Small intestine (tissue), 7 donors: ENCODE measurements around the gene SERPINA6. TPM values are rescaled to one million over a fixed set of nuclear protein-coding genes. Genes with fewer than 3 reads are reported as not detected.
A peak's percentile ranks its signal among the peaks of the same experiment; 100 is the strongest.
"Not testable (repeated sequence)": the region's sequence is repeated elsewhere in the genome, so short reads cannot be mapped to it uniquely, and the experiment has no call there.

ENCODE experiments used
- DNase-seq, 2 donors: peaks; one replicate each; pipeline versions ENCODE4 v3.0.0 to v3.0.0-alpha.2; 2013
- FAIRE-seq: peaks from 2 replicates; lab custom pipeline; 2012; peaks lifted over from hg19 to GRCh38; lab: Jason Lieb, UNC
- H3K27ac ChIP-seq, 3 donors: one replicate each; pipeline ENCODE4 v1.5.1; 2013; ENCODE audit warnings: low read length in 2 of 3, mild to moderate bottlenecking in 2 of 3, control low read depth in 1 of 3, inconsistent platforms in 1 of 3, low read depth in 1 of 3, moderate library complexity in 1 of 3
- H3K27me3 ChIP-seq, 3 donors: one replicate each; pipeline ENCODE4 v1.6.1; 2013; ENCODE audit warnings: low read length in 3 of 3, inconsistent platforms in 1 of 3; ENCODE audit not compliant: control insufficient read depth in 3 of 3, insufficient read depth in 3 of 3
- H3K36me3 ChIP-seq, 3 donors: one replicate each; pipeline ENCODE4 v1.6.1; 2013; ENCODE audit warnings: low read length in 3 of 3, inconsistent platforms in 1 of 3, low read depth in 1 of 3, mild to moderate bottlenecking in 1 of 3, moderate library complexity in 1 of 3; ENCODE audit not compliant: control insufficient read depth in 3 of 3, insufficient read depth in 2 of 3
- H3K4me1 ChIP-seq, 3 donors: one replicate each; pipeline ENCODE4 v1.6.1; 2013; ENCODE audit warnings: low read length in 2 of 3, inconsistent platforms in 1 of 3, low read depth in 1 of 3, mild to moderate bottlenecking in 1 of 3, moderate library complexity in 1 of 3; ENCODE audit not compliant: control insufficient read depth in 3 of 3, insufficient read depth in 2 of 3
- H3K4me3 ChIP-seq, 3 donors: one replicate each; pipeline ENCODE4 v1.5.1; 2013; ENCODE audit warnings: low read length in 3 of 3, control low read depth in 1 of 3, inconsistent platforms in 1 of 3, low read depth in 1 of 3, mild to moderate bottlenecking in 1 of 3, moderate library complexity in 1 of 3
- H3K9me3 ChIP-seq, 2 donors: one replicate each; pipeline ENCODE4 v1.6.1; 2013; ENCODE audit warnings: low read depth in 1 of 2, low read length in 1 of 2; ENCODE audit not compliant: control insufficient read depth in 2 of 2, insufficient read depth in 1 of 2
- WGBS, 3 donors: extraction: QIAGEN DNeasy Blood & Tissue Kit; methylation state at CpG; one replicate each; pipeline ENCODE4 v1.1.7; 2013; 5-methylcytosine and 5-hydroxymethylcytosine counted together
- polyA plus RNA-seq, 4 donors: library from polyadenylated mRNA; stranded (reverse) in 3 of 4; unstranded in 1 of 4; fragments of 200-250 nt in 3 of 4; fragments of 120-200 nt in 1 of 4; gene quantifications; one replicate each; pipeline versions ENCODE4 v1.2.1 to v1.2.3, GENCODE V29; 2013
- donor health status: healthy with polysubstance abuse.
- donor health status: control.
- donor health status: control.
- donor health status: Bipolar disorder and iron deficiency.
- donor health status: healthy.

The SERPINA6 gene
- polyA plus RNA-seq, 4 donors = 0.07 to 4.4 TPM; not detected in 2

DNA sequence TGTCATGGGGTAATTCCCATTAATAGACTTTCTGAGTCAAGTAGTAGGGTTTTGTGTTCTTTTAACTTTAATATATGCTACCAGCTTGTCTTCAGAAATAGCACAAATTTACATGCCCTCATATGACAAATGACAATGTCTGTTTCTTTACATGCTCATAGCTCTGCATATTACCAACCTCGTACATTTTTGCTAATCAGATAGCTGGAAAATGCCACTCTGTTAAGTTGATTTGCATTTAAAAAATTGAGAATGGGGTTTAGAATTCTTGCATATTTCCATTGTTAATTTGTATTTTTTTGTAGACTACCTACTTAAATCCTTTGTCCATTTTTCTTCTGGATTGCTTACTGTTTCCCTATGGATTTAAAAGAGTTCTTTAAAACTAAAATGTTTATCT, 34.0 kb upstream of the SERPINA6 start:
- Histone ChIP-seq H3K4me1 (peaks cover 0 to 16% (median 3%) of the 10 kb centered on the region in 3 donors), H3K27me3 (peaks cover 0 to 6% (median 0%) of the 10 kb centered on the region in 3 donors), H3K36me3 (no peaks in the 10 kb centered on the region), H3K9me3 (peaks cover 0 to 8% of the 10 kb centered on the region in 2 donors), H3K4me3 (no peak overlapping the region), H3K27ac (no peak overlapping the region)
- no peak for FAIRE-seq
- 47 to 59% (median 58%) methylated on average over 1 of the region's 1 CpG for WGBS, 3 donors
- DNase-seq = no peak

DNA sequence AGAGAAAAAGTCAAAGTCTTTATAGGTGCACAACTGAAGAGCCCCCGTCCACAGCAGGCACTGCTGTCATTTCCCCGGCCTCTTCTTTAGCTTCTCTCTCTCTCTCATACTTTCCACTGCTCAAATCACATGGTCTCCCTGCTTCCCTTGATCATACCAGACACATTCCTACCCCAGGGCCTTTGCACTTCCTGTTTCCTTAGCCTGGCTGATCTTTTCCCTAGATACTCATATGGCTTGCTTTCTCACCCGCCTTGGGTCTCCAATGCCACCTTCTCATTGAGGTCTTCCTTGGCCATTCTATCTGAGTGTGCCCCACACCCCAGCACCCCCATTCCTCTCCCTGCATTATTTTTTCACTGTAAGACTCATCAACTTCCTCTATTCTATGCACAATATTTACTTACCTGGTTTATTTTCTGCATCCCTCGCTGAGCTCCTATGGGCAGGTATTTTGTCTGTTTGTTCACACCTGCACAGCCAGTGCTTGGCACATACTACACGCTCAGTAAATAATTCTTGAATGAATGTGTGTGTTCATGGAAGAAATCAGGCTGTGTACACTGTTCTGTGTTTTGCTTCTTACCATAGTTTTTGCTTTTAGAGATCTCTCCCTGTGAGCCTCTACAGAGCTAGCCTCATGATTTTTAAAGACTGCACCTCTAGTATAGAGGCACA, 33.4 kb upstream of the SERPINA6 start:
- Histone ChIP-seq H3K27me3 (peaks cover 0 to 6% (median 0%) of the 10 kb centered on the region in 3 donors), H3K27ac (no peak overlapping the region), H3K4me3 (no peak overlapping the region), H3K4me1 (peaks cover 0 to 10% (median 3%) of the 10 kb centered on the region in 3 donors), H3K36me3 (no peaks in the 10 kb centered on the region), H3K9me3 (peaks cover 0 to 10% of the 10 kb centered on the region in 2 donors)
- DNase-seq (no peak), FAIRE-seq (no peak)
- WGBS, 3 donors = 78 to 88% (median 81%) methylated on average over 5 of the region's 5 CpGs

DNA sequence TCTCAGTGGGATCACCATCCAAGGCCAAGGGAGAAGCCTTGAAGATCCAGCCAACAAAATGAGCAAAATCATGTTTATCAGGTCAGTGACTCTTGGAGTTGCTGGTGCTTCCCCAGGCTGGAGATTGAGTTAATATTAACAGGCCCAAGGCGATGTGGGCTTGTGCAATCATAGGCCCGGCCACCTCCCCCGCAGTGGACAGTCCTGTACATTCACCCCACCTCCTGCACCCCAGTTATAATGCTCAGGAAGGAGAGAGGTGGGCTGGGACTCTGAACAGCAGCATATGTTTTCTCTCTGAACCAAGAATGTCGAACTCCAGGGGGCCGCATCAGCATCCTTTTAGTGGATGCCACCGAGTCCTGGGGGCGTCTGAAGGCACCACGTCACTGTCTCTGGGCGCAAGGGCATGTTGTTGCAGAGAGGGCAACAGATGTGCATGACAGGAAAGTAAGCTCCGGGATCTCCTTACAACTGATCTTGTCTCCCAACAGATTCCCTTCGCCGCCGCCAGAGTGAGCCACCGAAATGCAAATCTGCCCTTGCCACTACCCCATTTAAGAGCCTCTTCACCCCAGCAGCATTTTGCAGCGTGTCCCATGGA, 32.2 kb upstream of the SERPINA6 start:
- FAIRE-seq = no peak

DNA sequence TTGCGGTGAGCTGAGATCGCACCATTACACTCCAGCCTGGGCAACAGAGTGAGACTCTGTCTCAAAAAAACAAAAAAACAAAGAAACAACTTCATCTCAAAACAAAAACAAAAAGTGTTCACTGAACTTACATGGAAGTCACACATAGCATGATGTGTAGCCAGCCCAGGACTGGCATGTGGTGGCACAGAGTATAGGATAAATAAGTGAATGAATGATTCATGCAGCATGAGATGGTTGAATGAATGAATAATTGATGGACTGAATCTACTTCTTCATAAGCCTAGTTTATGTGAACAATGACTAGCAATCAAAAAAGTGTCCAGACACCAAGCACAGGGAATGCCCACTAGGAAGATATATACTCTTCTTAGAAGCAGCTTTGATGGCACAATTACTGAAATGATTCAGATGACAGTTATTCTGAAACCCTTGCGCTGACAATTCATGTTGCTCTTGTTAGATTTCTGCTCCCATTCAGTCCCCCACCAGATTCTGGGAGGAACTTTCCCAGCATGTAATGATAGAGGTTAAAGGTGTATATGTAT, 31.6 kb upstream of the SERPINA6 start:
- Histone ChIP-seq H3K4me1 (peaks cover 0 to 4% (median 0%) of the 10 kb centered on the region in 3 donors), H3K36me3 (no peaks in the 10 kb centered on the region), H3K9me3 (peaks cover 0 to 10% of the 10 kb centered on the region in 2 donors), H3K27ac (peak overlapping the region in 1 of 3 donors; percentile 53), H3K4me3 (no peak overlapping the region), H3K27me3 (peaks cover 0 to 6% (median 0%) of the 10 kb centered on the region in 3 donors)
- DNase-seq = no peak
- 92 to 94% (median 93%) methylated on average over 3 of the region's 3 CpGs for WGBS, 3 donors
- no peak for FAIRE-seq

More for the DNA sequence above, 32.2 kb upstream of the SERPINA6 start:
- no peaks in the 10 kb centered on the region for H3K36me3 ChIP-seq
- H3K4me1 ChIP-seq = peaks cover 0 to 4% (median 0%) of the 10 kb centered on the region in 3 donors
- peaks cover 0 to 6% (median 0%) of the 10 kb centered on the region in 3 donors for H3K27me3 ChIP-seq
- H3K27ac ChIP-seq = peak overlapping the region in 1 of 3 donors; percentile 53
- H3K9me3 ChIP-seq = peaks cover 0 to 10% of the 10 kb centered on the region in 2 donors
- WGBS, 3 donors = 18 to 24% (median 21%) methylated on average over 15 of the region's 15 CpGs
- peak; percentile 36 to 73 for DNase-seq
- H3K4me3 ChIP-seq = no peak overlapping the region

DNA sequence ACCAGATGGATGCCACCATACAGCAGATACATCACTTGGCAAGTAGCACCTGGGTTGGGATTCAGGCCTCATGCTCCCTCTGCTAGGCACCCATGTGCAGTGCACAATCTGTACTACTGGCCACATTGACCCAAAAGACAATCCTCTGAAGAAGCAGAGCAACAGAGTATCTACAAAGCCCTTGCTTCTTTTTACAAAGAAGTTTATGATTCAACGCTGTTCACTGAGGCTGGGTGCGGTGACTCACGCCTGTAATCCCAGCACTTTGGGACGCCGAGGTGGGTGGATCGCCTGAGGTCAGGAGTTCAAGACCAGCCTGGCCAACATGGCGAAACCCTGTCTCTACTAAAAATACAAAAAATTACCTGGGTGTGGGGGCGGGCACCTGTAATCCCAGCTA, 31.1 kb upstream of the SERPINA6 start:
- WGBS, 3 donors = 66 to 82% (median 78%) methylated on average over 8 of the region's 8 CpGs
- not testable (repeated sequence) for H3K4me1 ChIP-seq, FAIRE-seq, H3K27ac ChIP-seq, H3K27me3 ChIP-seq, H3K9me3 ChIP-seq, H3K36me3 ChIP-seq, H3K4me3 ChIP-seq, DNase-seq

DNA sequence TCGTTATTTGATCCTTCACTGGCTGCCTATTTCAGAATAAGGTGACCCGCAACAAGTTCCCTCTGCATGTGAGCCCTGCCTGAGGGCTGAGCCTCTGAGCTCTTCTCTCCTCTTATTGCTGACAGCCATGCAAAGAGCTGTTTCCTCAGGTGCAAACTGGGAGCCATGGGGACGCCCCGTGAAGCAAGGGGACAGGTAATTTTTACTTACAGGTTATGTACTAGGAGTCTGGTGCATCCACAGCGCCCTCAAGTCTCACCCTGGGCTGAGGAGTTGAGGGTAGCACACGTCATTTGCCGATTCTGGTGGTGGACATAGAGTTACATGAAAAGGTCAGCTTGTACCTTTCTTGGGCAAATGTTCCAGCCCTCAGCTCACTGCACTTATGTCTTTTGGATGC, 26.1 kb upstream of the SERPINA6 start:
- Histone ChIP-seq H3K27me3 (peaks cover 0 to 2% (median 0%) of the 10 kb centered on the region in 3 donors), H3K9me3 (peaks cover 0 to 13% of the 10 kb centered on the region in 2 donors), H3K27ac (no peak overlapping the region), H3K4me1 (no peaks in the 10 kb centered on the region), H3K4me3 (no peak overlapping the region), H3K36me3 (no peaks in the 10 kb centered on the region)
- WGBS, 3 donors = 80 to 86% (median 83%) methylated on average over 7 of the region's 7 CpGs
- DNase-seq (no peak), FAIRE-seq (no peak)

DNA sequence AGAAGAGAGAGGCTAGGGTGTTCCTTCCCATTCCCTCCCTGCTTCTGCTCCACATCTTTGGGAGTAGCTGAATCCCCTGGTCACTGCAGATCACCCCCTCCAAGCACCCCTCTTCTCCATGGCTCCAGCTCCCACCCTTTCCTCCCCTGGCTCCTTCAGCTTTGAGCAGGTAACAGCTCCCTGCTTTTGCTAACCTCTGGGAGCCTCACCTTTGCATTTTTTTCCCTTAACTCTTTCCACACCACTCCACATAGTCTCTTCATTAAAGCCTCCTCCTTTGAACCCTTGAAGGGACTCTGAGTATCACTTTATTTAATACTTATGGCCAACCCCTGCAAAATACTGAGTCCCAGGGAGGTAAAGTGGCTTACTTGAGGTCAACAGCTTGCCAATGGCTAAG, 25.7 kb upstream of the SERPINA6 start:
- Histone ChIP-seq H3K36me3 (no peaks in the 10 kb centered on the region), H3K9me3 (peaks cover 0 to 13% of the 10 kb centered on the region in 2 donors), H3K27ac (no peak overlapping the region), H3K27me3 (peaks cover 0 to 2% (median 0%) of the 10 kb centered on the region in 3 donors), H3K4me1 (no peaks in the 10 kb centered on the region), H3K4me3 (no peak overlapping the region)
- FAIRE-seq (no peak), DNase-seq (no peak)

DNA sequence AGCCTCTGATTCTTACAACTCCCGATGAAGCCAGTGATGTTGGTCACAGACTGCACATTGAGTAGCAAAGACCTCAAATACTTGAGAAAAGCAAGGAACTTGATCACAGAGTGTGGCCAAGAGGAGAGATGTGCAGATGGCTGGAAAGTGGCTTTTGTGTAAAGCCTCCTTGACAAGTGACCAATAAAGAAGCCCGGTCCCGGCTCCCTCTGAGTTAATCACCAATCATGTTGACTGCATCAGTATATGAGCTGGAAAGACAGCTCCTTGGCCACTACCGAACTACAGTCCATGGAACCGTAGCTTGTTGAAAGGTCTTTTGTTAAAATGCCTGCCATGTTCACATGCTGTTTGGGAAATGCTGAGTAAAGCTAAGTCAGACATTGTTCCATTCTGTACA, 23.7 kb upstream of the SERPINA6 start:
- WGBS, 3 donors = 88 to 91% (median 90%) methylated on average over 5 of the region's 5 CpGs
- no peak for DNase-seq
- Histone ChIP-seq H3K4me1 (peaks cover 0 to 14% (median 2%) of the 10 kb centered on the region in 3 donors), H3K27ac (no peak overlapping the region), H3K27me3 (no peaks in the 10 kb centered on the region), H3K36me3 (no peaks in the 10 kb centered on the region), H3K9me3 (peaks cover 0 to 6% of the 10 kb centered on the region in 2 donors), H3K4me3 (no peak overlapping the region)
- FAIRE-seq = no peak
